Thoracic aorta (tissue), 2 donors: ENCODE data around the gene C10orf53. TPM values are rescaled to one million over a fixed set of nuclear protein-coding genes. Genes with fewer than 3 reads are reported as not detected.

Experiments used
- ATAC-seq: fragments of 150-250 bp; one replicate; pipeline ENCODE4 v1.8.0; 2017; ENCODE audit warnings: low read depth; ENCODE audit not compliant: insufficient number of reproducible peaks, low FRiP score
- DNase-seq: peaks from one replicate; pipeline ENCODE4 v3.0.0-alpha.2; 2020; ENCODE audit warnings: low spot score
- H3K27ac ChIP-seq, 2 donors: fragments of 200-600 bp; sonication (generic); 1 replicate in 1 of 2; 2 replicates in 1 of 2; pipeline ENCODE4 v1.5.1; 2016; ENCODE audit warnings: mild to moderate bottlenecking in 2 of 2, moderate library complexity in 2 of 2
- H3K27me3 ChIP-seq: fragments of 200-600 bp; sonication (generic); replicated peaks from 2 replicates; pipeline ENCODE4 v1.6.0; 2016; ENCODE audit warnings: mild to moderate bottlenecking; ENCODE audit not compliant: insufficient read depth
- H3K36me3 ChIP-seq: fragments of 200-600 bp; sonication (generic); one replicate; pipeline ENCODE4 v1.5.1; 2016
- H3K4me1 ChIP-seq, 2 donors: fragments of 200-600 bp; sonication (generic); 1 replicate in 1 of 2; 2 replicates in 1 of 2; pipeline versions ENCODE4 v1.5.1 to v1.6.0; 2016; ENCODE audit warnings: low read depth in 2 of 2, mild to moderate bottlenecking in 1 of 2; ENCODE audit not compliant: control insufficient read depth in 1 of 2
- H3K4me3 ChIP-seq: fragments of 200-600 bp; sonication (generic); 2 replicates; pipeline ENCODE4 v1.5.1; 2016; ENCODE audit warnings: mild to moderate bottlenecking
- H3K9me3 ChIP-seq: fragments of 200-600 bp; sonication (generic); 2 replicates; pipeline ENCODE4 v1.5.1; 2016
- total RNA-seq, 2 donors: library from RNA; depleted of rRNA; stranded (reverse); fragments of >200 nt; gene quantifications; one replicate each; pipeline versions ENCODE4 v1.1.0 to v1.2.3, GENCODE V29; 2016
- TF ChIP-seq, protein P1 (sequence below): fragments of 200-600 bp; sonication (generic); IDR thresholded peaks from one replicate; pipeline ENCODE4 v1.5.1; 2019; ENCODE audit warnings: antibody characterized with exemption

C10orf53 gene
- total RNA-seq, 2 donors from 2014 or later, result not detected

DNA sequence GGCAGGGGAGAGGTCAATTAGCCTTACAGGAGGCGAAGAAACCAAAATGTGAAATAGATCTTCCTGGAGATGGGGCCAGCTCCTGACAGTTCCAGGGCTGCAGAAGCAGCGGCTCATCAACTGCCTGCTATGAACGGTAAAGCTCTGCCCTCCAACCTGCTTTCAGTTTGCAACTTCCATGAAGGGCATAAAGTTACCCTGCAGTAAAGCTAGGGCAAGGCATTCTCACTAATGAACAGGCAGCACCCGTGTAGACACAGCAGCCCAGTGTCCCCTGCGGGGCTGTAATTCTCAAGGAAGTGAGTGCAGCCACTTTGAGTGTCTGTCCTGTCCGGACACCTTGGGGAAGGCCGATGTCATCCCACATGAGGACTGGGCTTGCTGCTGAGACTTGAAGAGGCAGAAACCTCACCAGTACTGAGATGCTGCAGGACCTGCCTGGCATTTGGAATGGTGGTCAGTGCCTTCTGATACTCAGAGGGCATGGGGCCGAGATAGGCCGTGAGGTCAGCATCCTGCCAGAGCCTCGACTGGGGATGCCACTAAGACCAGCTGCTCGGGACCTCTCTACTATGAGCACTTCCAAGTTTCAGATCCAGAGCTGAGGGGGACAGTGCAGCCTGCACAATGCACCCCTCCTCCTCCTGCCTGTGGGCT is 26.1 kb upstream of the C10orf53 start:
- DNase-seq, result no peak
- TF ChIP-seq, protein P1, sequence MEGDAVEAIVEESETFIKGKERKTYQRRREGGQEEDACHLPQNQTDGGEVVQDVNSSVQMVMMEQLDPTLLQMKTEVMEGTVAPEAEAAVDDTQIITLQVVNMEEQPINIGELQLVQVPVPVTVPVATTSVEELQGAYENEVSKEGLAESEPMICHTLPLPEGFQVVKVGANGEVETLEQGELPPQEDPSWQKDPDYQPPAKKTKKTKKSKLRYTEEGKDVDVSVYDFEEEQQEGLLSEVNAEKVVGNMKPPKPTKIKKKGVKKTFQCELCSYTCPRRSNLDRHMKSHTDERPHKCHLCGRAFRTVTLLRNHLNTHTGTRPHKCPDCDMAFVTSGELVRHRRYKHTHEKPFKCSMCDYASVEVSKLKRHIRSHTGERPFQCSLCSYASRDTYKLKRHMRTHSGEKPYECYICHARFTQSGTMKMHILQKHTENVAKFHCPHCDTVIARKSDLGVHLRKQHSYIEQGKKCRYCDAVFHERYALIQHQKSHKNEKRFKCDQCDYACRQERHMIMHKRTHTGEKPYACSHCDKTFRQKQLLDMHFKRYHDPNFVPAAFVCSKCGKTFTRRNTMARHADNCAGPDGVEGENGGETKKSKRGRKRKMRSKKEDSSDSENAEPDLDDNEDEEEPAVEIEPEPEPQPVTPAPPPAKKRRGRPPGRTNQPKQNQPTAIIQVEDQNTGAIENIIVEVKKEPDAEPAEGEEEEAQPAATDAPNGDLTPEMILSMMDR, result no peak
- H3K27me3 ChIP-seq, result no peaks in the 10 kb centered on the region
- H3K4me1 ChIP-seq, result no peaks in the 10 kb centered on the region
- no peak overlapping the region for H3K27ac ChIP-seq
- no peaks in the 10 kb centered on the region for H3K9me3 ChIP-seq
- ATAC-seq, result no peak
- no peaks in the 10 kb centered on the region for H3K36me3 ChIP-seq
- no peak overlapping the region for H3K4me3 ChIP-seq

DNA sequence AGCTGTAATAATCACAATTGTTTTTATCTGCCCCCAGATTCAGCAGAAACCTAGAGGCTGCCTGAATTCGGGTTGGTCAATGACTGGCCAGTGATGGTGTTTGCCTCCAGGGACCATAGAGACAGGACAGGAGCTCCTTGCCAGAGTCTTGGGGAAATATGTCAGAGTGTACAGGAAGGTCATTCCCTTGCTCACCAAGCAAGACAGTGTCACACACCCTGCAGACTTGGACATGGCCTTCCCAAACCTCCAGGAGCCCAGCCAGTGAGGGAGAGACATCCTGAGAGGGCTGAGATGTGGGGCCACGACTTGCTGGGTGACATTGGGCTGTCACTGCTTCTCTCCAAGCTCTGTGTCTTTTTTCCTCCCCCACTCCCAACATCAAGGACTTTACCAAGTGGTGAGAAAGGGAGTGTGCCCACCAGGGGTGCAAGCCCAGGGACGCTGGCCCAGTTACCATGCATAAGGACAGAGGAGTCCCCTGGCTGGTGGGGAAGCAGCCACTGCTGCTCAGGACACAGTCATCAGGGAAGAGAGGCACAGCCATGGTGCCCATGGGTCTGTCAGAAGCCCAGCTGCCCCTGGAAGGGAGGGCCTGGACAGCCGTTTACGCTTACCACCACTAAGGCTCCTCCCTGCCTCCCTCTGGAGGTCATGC is 25.3 kb upstream of the C10orf53 start:
- no peak overlapping the region for H3K27ac ChIP-seq
- no peaks in the 10 kb centered on the region for H3K27me3 ChIP-seq
- DNase-seq, result no peak
- TF ChIP-seq, protein P1, result no peak
- H3K36me3 ChIP-seq, result no peaks in the 10 kb centered on the region
- H3K9me3 ChIP-seq, result no peaks in the 10 kb centered on the region
- no peaks in the 10 kb centered on the region for H3K4me1 ChIP-seq
- H3K4me3 ChIP-seq, result no peak overlapping the region
- no peak for ATAC-seq

DNA sequence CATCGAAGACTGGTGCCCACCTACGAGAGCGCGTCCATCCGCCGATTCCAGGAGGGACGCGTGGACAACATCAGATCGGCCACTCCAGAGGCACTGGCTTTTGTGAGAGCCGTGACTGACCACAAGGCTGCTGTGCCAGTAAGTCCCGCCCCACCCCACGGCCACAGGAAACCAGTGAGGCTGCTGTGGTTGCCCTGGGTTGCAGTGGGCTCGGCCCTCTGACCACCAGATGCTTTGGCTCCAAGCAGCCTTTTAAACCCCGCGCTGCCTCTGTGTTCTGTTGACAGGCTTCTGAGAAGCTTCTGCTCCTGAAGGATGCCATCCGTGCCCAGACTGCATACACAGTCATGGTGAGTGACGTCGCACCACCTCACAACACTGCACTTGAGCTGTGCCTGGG is 24.4 kb upstream of the C10orf53 start:
- Histone ChIP-seq H3K27me3 (no peaks in the 10 kb centered on the region), H3K4me1 (no peaks in the 10 kb centered on the region), H3K27ac (no peak overlapping the region), H3K4me3 (no peak overlapping the region), H3K36me3 (no peaks in the 10 kb centered on the region), H3K9me3 (no peaks in the 10 kb centered on the region)
- no peak for DNase-seq
- TF ChIP-seq, protein P1, result no peak
- ATAC-seq, result no peak

DNA sequence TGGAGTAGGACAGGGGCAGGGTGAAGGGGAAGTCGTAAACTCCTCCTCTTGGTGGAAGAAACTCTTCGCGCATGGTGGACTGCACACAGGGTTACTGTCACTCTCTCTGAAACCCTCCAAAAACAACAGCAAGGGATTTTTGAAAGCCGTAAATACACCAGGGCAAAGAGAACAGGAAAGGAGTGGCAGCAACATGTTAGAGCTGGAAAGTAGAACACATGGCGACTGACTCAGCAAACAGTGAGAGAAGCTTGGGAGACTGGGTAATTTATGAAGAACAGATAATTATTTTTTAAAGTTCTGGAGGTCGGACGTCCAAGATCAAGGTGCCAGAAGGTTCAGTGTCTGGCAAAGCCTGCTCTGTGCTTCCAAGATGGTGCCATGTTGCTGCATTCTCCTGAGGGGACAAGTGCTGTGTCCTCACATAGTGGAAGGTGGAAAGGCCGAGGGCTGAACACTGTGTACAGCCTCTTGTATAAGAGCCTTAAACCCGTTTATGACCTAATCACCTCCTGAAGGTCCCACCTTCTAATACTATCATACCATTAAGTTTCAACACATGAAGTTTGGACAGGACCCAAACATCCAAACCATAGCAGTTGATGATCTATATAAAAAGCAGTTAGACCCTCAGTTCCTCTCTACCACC is 22.5 kb upstream of the C10orf53 start:
- H3K27me3 ChIP-seq, result no peaks in the 10 kb centered on the region
- no peaks in the 10 kb centered on the region for H3K4me1 ChIP-seq
- H3K27ac ChIP-seq, result no peak overlapping the region
- DNase-seq (no peak), ATAC-seq (no peak)
- H3K36me3 ChIP-seq, result no peaks in the 10 kb centered on the region
- H3K4me3 ChIP-seq, result no peak overlapping the region
- H3K9me3 ChIP-seq, result no peaks in the 10 kb centered on the region
- TF ChIP-seq, protein P1, result no peak

DNA sequence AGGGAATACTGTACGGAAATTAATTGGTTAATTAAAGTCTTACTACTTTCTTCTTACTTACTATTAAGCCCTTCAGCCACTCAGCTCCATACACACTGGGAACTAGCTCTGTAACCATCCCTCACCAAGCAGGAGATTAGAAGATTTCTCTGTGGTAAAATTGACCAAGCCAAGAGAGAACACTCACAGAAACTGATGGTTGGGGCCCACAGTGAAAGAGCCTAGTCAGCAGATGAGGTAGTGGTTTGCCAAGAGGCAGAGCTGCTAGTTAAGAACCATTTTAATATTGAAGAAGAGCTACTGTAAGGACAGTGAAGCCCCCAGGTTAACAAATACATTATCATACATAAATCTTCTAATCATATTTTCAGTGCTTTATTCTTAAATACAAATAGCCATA is 21.8 kb upstream of the C10orf53 start:
- no peaks in the 10 kb centered on the region for H3K4me1 ChIP-seq
- DNase-seq (no peak), ATAC-seq (no peak)
- no peaks in the 10 kb centered on the region for H3K9me3 ChIP-seq
- H3K4me3 ChIP-seq, result no peak overlapping the region
- H3K27me3 ChIP-seq, result no peaks in the 10 kb centered on the region
- H3K36me3 ChIP-seq, result no peaks in the 10 kb centered on the region
- TF ChIP-seq, protein P1, result no peak
- H3K27ac ChIP-seq, result no peak overlapping the region
